Measurements from ENCODE around the gene KCNAB1.

KCNAB1 gene

GRCh38 chr3:156175570-156175969 is 55.2 kb downstream of the KCNAB1 start:
- no peak overlapping the region for H3K4me3 ChIP-seq (replicated peaks; ENCODE audit: low read depth, low read length)
- TF ChIP-seq CTCF (IDR thresholded peaks at IDR 0.05; ENCODE audit: low read length, missing control alignments) = no peak
- no peak for DNase-seq (ENCODE audit: low read depth)

GRCh38 chr3:156176048-156176447 is 55.7 kb downstream of the KCNAB1 start:
- no peak for TF ChIP-seq CTCF (IDR thresholded peaks at IDR 0.05; ENCODE audit: low read length, missing control alignments)
- H3K4me3 ChIP-seq (replicated peaks; ENCODE audit: low read depth, low read length) = no peak overlapping the region
- no peak for DNase-seq (ENCODE audit: low read depth)

GRCh38 chr3:156176629-156177210 is 56.3 kb downstream of the KCNAB1 start:
- no peak for TF ChIP-seq CTCF (IDR thresholded peaks at IDR 0.05; ENCODE audit: low read length, missing control alignments)
- DNase-seq (ENCODE audit: low read depth) = no peak
- no peak overlapping the region for H3K4me3 ChIP-seq (replicated peaks; ENCODE audit: low read depth, low read length)

- TF ChIP-seq CTCF (IDR thresholded peaks at IDR 0.05; ENCODE audit: low read length, missing control alignments) = no peak
- peak; percentile 36 for DNase-seq (ENCODE audit: low read depth)
Measured at GRCh38 chr3:156180077-156180476, 59.7 kb downstream of the KCNAB1 start.

GRCh38 chr3:156181509-156181908 is 61.1 kb downstream of the KCNAB1 start:
- H3K4me3 ChIP-seq (replicated peaks; ENCODE audit: low read depth, low read length) = no peak overlapping the region
- TF ChIP-seq CTCF (IDR thresholded peaks at IDR 0.05; ENCODE audit: low read length, missing control alignments) = no peak
- peak; percentile 53 for DNase-seq (ENCODE audit: low read depth)

More at GRCh38 chr3:156180077-156180476, 59.7 kb downstream of the KCNAB1 start:
- no peak overlapping the region for H3K4me3 ChIP-seq (replicated peaks; ENCODE audit: low read depth, low read length)

GRCh38 chr3:156183396-156183795 is 63.0 kb downstream of the KCNAB1 start:
- H3K4me3 ChIP-seq (replicated peaks; ENCODE audit: low read depth, low read length) = no peak overlapping the region
- no peak for TF ChIP-seq CTCF (IDR thresholded peaks at IDR 0.05; ENCODE audit: low read length, missing control alignments)
- DNase-seq (ENCODE audit: low read depth) = no peak

GRCh38 chr3:156184156-156184555 is 63.8 kb downstream of the KCNAB1 start:
- no peak for TF ChIP-seq CTCF (IDR thresholded peaks at IDR 0.05; ENCODE audit: low read length, missing control alignments)
- H3K4me3 ChIP-seq (replicated peaks; ENCODE audit: low read depth, low read length) = no peak overlapping the region
- no peak for DNase-seq (ENCODE audit: low read depth)
